HepG2 (cell line): ENCODE data around the gene PSMB2. TPM values are rescaled to one million over a fixed set of nuclear protein-coding genes. Genes with fewer than 3 reads are reported as not detected.

Experiments
- RBM39 ChIP-seq: fragments of 200-400 bp; formaldehyde crosslinking; IDR thresholded peaks from one replicate; pipeline ENCODE4 v1.6.1; 2018; ENCODE audit warnings: antibody characterized with exemption, mild to moderate bottlenecking, low read depth, low read length; ENCODE audit not compliant: poor library complexity, severe bottlenecking
- SAP130 ChIP-seq: IDR thresholded peaks from 2 replicates; pipeline ENCODE4 v1.6.1; 2016; ENCODE audit warnings: low read depth
- ZIK1 ChIP-seq: sonication (generic); formaldehyde crosslinking; IDR thresholded peaks from 2 replicates; pipeline ENCODE4 v1.5.0; 2020; ENCODE audit warnings: mild to moderate bottlenecking, low read depth, missing genetic modification reagents, borderline replicate concordance
- ZNF709 ChIP-seq: sonication (generic); formaldehyde crosslinking; IDR thresholded peaks from 2 replicates; pipeline ENCODE4 v1.5.0; 2020; ENCODE audit warnings: mild to moderate bottlenecking, missing genetic modification reagents
- ZNF746 ChIP-seq: sonication (generic); formaldehyde crosslinking; IDR thresholded peaks from 2 replicates; pipeline ENCODE4 v1.8.0; 2022; ENCODE audit warnings: mild to moderate bottlenecking, missing genetic modification reagents
- polyA plus RNA-seq, 8 experiments: library from polyadenylated mRNA; depleted of rRNA in 3 of 8; stranded (reverse) in 7 of 8; unstranded in 1 of 8; fragments of >200 nt; fragmentation: Illumina TruSeq in 4 of 8; extraction: Trizol in 4 of 8; gene quantifications; 2 replicates each; pipeline versions ENCODE4 v1.2.1 to v1.2.3, GENCODE V29; 2011 to 2016; ENCODE audit warnings: low read depth in 4 of 8, missing spikeins in 1 of 8, mixed read lengths in 1 of 8; ENCODE audit not compliant: insufficient read depth in 1 of 8
- total RNA-seq, 5 experiments: library from RNA; depleted of rRNA; stranded (reverse); fragments of >200 nt; fragmentation: Illumina TruSeq; extraction: Trizol; gene quantifications; 2 replicates each; pipeline ENCODE4 v1.2.3, GENCODE V29; 2016; ENCODE audit warnings: low read depth in 1 of 5
- TF ChIP-seq, protein P1 (sequence below): sonication (generic); formaldehyde crosslinking; IDR thresholded peaks from 2 replicates; pipeline ENCODE4 v1.5.0; 2020; ENCODE audit warnings: mild to moderate bottlenecking, missing genetic modification reagents, borderline replicate concordance
- TF ChIP-seq, protein P2 (sequence below): sonication (generic); formaldehyde crosslinking; IDR thresholded peaks from 2 replicates; pipeline ENCODE4 v1.4.0; 2020; ENCODE audit warnings: missing genetic modification reagents
- TF ChIP-seq, protein P3 (sequence below): sonication (generic); formaldehyde crosslinking; IDR thresholded peaks from 2 replicates; pipeline ENCODE4 v1.4.0; 2020; ENCODE audit warnings: mild to moderate bottlenecking, low read depth, missing genetic modification reagents
- TF ChIP-seq, protein P4 (sequence below): sonication (generic); formaldehyde crosslinking; IDR thresholded peaks from 2 replicates; pipeline ENCODE4 v1.4.0; 2020; ENCODE audit warnings: missing genetic modification reagents
- TF ChIP-seq, protein P5 (sequence below): sonication (generic); formaldehyde crosslinking; conservative IDR thresholded peaks from 2 replicates; pipeline ENCODE4 v1.4.0; 2020; ENCODE audit warnings: missing genetic modification reagents
- TF ChIP-seq, protein P6 (sequence below): sonication (generic); formaldehyde crosslinking; IDR thresholded peaks from 2 replicates; pipeline ENCODE4 v1.8.1; 2023; ENCODE audit warnings: missing genetic modification reagents, inconsistent platforms, borderline replicate concordance

Gene PSMB2
- total and polyA plus RNA-seq, 2 of the 13 experiments (the other 11 are each of a cell fraction or from before 2014, with no cell fraction given): 60.6 to 62.2 TPM

DNA sequence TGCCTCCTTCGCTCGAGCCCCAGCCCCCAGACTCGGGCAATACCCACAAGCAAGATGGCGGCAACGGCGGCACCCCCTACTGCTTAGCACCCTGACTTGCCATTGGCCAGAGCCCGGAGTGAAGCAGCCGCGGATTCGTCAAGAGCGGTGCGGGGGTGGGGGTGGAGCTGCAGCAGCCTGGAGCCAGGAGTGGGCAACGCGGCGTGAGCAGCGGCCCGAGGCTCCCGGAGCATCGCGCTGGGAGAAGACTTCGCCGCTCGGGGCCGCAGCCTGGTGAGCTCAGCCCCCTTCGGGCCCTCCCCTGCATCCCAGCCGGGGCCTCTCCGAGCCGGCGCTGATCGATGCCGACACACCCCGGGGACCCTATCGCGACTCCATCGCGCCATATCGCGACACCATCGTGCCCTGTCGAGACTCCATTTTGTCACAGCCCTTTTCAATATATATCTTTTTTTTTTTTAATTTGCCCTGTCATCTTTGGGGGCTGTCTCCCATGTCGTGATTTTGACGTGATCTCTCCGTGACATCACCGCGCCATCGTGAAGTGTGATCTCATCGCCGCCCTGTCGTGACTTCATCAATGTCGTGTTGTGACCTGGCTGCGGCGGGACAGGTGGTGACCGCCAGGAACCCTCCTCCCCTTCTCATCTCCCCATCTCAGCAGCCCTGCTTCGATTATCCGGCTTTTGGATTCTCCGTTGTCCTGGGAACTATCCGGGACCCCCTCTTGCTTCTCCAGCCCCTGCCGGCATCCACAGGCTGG is 83.5 kb downstream of the PSMB2 start, which contains the start of gene NCDN (continued):
- TF ChIP-seq, protein P1, sequence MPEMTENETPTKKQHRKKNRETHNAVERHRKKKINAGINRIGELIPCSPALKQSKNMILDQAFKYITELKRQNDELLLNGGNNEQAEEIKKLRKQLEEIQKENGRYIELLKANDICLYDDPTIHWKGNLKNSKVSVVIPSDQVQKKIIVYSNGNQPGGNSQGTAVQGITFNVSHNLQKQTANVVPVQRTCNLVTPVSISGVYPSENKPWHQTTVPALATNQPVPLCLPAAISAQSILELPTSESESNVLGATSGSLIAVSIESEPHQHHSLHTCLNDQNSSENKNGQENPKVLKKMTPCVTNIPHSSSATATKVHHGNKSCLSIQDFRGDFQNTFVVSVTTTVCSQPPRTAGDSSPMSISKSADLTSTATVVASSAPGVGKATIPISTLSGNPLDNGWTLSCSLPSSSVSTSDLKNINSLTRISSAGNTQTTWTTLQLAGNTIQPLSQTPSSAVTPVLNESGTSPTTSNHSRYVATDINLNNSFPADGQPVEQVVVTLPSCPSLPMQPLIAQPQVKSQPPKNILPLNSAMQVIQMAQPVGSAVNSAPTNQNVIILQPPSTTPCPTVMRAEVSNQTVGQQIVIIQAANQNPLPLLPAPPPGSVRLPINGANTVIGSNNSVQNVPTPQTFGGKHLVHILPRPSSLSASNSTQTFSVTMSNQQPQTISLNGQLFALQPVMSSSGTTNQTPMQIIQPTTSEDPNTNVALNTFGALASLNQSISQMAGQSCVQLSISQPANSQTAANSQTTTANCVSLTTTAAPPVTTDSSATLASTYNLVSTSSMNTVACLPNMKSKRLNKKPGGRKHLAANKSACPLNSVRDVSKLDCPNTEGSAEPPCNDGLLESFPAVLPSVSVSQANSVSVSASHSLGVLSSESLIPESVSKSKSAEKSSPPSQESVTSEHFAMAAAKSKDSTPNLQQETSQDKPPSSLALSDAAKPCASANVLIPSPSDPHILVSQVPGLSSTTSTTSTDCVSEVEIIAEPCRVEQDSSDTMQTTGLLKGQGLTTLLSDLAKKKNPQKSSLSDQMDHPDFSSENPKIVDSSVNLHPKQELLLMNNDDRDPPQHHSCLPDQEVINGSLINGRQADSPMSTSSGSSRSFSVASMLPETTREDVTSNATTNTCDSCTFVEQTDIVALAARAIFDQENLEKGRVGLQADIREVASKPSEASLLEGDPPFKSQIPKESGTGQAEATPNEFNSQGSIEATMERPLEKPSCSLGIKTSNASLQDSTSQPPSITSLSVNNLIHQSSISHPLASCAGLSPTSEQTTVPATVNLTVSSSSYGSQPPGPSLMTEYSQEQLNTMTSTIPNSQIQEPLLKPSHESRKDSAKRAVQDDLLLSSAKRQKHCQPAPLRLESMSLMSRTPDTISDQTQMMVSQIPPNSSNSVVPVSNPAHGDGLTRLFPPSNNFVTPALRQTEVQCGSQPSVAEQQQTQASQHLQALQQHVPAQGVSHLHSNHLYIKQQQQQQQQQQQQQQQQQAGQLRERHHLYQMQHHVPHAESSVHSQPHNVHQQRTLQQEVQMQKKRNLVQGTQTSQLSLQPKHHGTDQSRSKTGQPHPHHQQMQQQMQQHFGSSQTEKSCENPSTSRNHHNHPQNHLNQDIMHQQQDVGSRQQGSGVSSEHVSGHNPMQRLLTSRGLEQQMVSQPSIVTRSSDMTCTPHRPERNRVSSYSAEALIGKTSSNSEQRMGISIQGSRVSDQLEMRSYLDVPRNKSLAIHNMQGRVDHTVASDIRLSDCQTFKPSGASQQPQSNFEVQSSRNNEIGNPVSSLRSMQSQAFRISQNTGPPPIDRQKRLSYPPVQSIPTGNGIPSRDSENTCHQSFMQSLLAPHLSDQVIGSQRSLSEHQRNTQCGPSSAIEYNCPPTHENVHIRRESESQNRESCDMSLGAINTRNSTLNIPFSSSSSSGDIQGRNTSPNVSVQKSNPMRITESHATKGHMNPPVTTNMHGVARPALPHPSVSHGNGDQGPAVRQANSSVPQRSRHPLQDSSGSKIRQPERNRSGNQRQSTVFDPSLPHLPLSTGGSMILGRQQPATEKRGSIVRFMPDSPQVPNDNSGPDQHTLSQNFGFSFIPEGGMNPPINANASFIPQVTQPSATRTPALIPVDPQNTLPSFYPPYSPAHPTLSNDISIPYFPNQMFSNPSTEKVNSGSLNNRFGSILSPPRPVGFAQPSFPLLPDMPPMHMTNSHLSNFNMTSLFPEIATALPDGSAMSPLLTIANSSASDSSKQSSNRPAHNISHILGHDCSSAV (CRISPR knock-in tag): 0 out of 2 replicates have a peak, but pooled peaks have one; percentile 67
- peak; percentile 79; the same call in 1 of the 2 replicates for TF ChIP-seq ZNF709
- TF ChIP-seq, protein P2, sequence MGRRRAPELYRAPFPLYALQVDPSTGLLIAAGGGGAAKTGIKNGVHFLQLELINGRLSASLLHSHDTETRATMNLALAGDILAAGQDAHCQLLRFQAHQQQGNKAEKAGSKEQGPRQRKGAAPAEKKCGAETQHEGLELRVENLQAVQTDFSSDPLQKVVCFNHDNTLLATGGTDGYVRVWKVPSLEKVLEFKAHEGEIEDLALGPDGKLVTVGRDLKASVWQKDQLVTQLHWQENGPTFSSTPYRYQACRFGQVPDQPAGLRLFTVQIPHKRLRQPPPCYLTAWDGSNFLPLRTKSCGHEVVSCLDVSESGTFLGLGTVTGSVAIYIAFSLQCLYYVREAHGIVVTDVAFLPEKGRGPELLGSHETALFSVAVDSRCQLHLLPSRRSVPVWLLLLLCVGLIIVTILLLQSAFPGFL (CRISPR knock-in tag): no peak
- TF ChIP-seq, protein P3, sequence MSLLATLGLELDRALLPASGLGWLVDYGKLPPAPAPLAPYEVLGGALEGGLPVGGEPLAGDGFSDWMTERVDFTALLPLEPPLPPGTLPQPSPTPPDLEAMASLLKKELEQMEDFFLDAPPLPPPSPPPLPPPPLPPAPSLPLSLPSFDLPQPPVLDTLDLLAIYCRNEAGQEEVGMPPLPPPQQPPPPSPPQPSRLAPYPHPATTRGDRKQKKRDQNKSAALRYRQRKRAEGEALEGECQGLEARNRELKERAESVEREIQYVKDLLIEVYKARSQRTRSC (CRISPR knock-in tag): no peak
- no peak for TF ChIP-seq ZNF746 (CRISPR knock-in tag)
- peak; percentile 33; the same call in 1 of the 2 replicates for TF ChIP-seq SAP130 (CRISPR knock-in tag)
- no peak for TF ChIP-seq ZIK1 (CRISPR knock-in tag)
- TF ChIP-seq, protein P4, sequence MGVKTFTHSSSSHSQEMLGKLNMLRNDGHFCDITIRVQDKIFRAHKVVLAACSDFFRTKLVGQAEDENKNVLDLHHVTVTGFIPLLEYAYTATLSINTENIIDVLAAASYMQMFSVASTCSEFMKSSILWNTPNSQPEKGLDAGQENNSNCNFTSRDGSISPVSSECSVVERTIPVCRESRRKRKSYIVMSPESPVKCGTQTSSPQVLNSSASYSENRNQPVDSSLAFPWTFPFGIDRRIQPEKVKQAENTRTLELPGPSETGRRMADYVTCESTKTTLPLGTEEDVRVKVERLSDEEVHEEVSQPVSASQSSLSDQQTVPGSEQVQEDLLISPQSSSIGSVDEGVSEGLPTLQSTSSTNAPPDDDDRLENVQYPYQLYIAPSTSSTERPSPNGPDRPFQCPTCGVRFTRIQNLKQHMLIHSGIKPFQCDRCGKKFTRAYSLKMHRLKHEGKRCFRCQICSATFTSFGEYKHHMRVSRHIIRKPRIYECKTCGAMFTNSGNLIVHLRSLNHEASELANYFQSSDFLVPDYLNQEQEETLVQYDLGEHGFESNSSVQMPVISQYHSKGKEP (CRISPR knock-in tag): no peak
- TF ChIP-seq, protein P5, sequence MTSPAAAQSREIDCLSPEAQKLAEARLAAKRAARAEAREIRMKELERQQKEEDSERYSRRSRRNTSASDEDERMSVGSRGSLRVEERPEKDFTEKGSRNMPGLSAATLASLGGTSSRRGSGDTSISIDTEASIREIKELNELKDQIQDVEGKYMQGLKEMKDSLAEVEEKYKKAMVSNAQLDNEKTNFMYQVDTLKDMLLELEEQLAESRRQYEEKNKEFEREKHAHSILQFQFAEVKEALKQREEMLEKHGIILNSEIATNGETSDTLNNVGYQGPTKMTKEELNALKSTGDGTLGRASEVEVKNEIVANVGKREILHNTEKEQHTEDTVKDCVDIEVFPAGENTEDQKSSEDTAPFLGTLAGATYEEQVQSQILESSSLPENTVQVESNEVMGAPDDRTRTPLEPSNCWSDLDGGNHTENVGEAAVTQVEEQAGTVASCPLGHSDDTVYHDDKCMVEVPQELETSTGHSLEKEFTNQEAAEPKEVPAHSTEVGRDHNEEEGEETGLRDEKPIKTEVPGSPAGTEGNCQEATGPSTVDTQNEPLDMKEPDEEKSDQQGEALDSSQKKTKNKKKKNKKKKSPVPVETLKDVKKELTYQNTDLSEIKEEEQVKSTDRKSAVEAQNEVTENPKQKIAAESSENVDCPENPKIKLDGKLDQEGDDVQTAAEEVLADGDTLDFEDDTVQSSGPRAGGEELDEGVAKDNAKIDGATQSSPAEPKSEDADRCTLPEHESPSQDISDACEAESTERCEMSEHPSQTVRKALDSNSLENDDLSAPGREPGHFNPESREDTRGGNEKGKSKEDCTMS (CRISPR knock-in tag): no peak
- TF ChIP-seq RBM39: peak; percentile 96
- TF ChIP-seq, protein P6, sequence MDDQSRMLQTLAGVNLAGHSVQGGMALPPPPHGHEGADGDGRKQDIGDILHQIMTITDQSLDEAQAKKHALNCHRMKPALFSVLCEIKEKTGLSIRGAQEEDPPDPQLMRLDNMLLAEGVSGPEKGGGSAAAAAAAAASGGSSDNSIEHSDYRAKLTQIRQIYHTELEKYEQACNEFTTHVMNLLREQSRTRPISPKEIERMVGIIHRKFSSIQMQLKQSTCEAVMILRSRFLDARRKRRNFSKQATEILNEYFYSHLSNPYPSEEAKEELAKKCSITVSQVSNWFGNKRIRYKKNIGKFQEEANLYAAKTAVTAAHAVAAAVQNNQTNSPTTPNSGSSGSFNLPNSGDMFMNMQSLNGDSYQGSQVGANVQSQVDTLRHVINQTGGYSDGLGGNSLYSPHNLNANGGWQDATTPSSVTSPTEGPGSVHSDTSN (CRISPR knock-in tag): peak; percentile 25; the same call in 1 of the 2 replicates
